Measurements from ENCODE around the gene TRIM56.

DNA sequence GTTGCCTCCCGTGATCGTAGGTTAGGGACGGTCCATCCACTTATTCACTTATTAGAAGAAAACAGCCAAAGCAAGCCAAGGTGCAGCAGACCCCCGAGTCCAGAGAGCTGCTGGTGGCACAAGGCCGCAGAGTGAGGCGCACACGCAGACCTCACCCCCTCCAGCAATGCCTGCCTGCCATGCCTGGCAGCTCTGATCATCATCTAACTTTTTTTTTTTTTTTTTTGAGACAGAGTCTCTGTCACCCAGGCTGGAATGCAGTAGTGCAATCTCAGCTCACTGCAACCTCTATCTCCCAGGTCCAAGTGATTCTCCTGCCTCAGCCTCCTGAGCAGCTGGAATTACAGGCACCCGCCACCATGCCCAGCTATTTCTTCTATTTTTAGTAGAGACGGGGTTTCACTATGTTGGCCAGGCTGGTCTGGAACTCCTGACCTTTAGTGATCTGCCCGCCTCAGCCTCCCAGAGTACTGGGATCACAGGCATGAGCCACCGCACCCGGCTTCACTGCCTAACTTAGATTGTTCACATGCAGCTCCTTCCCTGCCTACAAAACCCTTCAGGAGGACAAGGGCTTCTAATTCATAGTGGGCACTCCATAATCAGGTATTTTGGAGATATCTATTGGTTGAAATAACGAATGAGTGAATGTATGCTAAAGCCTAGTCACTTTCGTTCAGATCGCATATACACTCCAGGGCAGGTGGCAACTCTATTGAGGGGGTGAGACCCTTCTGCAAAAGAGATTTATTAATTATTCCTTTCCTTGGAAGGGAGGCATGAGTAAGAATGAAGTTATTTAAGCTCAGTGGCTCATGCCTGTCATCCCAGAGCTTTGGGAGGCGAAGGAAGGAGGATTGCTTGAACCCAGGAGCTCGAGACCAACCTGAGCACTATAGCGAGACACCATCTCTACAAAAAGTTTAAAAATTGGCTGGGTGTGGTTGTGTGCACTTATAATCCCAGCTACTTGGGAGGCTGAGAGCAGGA, 15.9 kb downstream of the TRIM56 start:
- TF ChIP-seq, protein P1, sequence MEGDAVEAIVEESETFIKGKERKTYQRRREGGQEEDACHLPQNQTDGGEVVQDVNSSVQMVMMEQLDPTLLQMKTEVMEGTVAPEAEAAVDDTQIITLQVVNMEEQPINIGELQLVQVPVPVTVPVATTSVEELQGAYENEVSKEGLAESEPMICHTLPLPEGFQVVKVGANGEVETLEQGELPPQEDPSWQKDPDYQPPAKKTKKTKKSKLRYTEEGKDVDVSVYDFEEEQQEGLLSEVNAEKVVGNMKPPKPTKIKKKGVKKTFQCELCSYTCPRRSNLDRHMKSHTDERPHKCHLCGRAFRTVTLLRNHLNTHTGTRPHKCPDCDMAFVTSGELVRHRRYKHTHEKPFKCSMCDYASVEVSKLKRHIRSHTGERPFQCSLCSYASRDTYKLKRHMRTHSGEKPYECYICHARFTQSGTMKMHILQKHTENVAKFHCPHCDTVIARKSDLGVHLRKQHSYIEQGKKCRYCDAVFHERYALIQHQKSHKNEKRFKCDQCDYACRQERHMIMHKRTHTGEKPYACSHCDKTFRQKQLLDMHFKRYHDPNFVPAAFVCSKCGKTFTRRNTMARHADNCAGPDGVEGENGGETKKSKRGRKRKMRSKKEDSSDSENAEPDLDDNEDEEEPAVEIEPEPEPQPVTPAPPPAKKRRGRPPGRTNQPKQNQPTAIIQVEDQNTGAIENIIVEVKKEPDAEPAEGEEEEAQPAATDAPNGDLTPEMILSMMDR (IDR thresholded peaks at IDR 0.05) = no peak
- TF ChIP-seq POLR2A (IDR thresholded peaks at IDR 0.05) = no peak

All from adrenal gland (tissue), 5 donors.